Coronary artery (tissue), 2 donors: ENCODE data around the gene UGGT2.

Experiments
- DNase-seq: peaks from one replicate; pipeline ENCODE4 v3.0.0-alpha.2; 2017; ENCODE audit warnings: low spot score
- H3K27ac ChIP-seq, 2 donors: fragments of 200-600 bp; sonication (generic); one replicate each; pipeline ENCODE4 v1.5.1; 2016 to 2019
- H3K4me3 ChIP-seq: fragments of 200-600 bp; sonication (generic); 2 replicates; pipeline ENCODE4 v1.5.1; 2016; ENCODE audit warnings: mild to moderate bottlenecking, moderate library complexity
- TF ChIP-seq, protein P1 (sequence below): fragments of 200-600 bp; sonication (generic); IDR thresholded peaks from one replicate; pipeline ENCODE4 v1.5.1; 2019; ENCODE audit warnings: antibody characterized with exemption

UGGT2 gene

GRCh38 chr13:95968906-95969305 is 84.3 kb downstream of the UGGT2 start:
- no peak for DNase-seq
- TF ChIP-seq, protein P1, sequence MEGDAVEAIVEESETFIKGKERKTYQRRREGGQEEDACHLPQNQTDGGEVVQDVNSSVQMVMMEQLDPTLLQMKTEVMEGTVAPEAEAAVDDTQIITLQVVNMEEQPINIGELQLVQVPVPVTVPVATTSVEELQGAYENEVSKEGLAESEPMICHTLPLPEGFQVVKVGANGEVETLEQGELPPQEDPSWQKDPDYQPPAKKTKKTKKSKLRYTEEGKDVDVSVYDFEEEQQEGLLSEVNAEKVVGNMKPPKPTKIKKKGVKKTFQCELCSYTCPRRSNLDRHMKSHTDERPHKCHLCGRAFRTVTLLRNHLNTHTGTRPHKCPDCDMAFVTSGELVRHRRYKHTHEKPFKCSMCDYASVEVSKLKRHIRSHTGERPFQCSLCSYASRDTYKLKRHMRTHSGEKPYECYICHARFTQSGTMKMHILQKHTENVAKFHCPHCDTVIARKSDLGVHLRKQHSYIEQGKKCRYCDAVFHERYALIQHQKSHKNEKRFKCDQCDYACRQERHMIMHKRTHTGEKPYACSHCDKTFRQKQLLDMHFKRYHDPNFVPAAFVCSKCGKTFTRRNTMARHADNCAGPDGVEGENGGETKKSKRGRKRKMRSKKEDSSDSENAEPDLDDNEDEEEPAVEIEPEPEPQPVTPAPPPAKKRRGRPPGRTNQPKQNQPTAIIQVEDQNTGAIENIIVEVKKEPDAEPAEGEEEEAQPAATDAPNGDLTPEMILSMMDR: no peak
- H3K27ac ChIP-seq: no peak overlapping the region
- no peak overlapping the region for H3K4me3 ChIP-seq

GRCh38 chr13:95957331-95957730 is 95.9 kb downstream of the UGGT2 start:
- Histone ChIP-seq H3K27ac (no peak overlapping the region), H3K4me3 (no peak overlapping the region)
- DNase-seq: no peak
- TF ChIP-seq, protein P1: no peak

- no peak for DNase-seq
- Histone ChIP-seq H3K27ac (no peak overlapping the region), H3K4me3 (no peak overlapping the region)
- TF ChIP-seq, protein P1: no peak
Observed at GRCh38 chr13:95956589-95957148, 96.5 kb downstream of the UGGT2 start.

DNA sequence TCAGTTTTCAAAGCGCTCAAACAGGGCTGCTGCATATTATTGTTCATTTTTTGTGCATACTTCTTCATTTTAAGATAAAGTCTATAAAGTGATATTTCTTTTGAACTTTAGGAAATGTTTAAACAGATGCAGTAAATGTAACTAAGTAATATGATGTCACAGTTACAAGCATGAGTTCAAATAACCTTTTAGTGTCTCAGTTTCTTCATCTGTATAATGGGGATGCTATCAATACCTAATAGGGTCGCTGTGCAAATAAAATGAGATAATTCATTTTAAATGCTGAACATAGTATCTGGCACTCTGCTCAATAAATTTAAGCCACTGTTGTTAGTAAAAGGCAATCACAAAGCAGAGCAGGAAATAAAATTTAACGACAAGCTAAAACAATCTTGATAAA is 97.5 kb downstream of the UGGT2 start:
- DNase-seq: no peak
- Histone ChIP-seq H3K4me3 (no peak overlapping the region), H3K27ac (no peak overlapping the region)
- TF ChIP-seq, protein P1: no peak

DNA sequence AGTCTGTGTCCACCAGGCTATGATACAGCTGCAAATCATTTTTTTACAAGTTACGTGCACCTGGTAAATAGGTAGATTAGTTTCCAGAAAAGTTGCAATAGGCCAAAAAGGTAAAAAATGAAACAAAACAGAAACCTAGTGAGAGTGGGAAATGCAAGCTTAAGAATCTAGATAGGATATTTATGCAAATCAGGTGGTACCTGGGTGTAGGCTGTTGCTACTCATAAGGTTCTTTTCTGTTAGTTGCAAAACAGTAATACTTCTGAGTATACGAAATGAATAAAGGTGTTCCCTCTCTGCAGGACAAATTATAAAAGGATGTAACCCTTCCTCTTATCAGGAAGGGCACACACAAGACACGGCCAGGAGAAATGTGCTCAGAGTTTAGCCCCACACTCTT is 97.9 kb downstream of the UGGT2 start:
- no peak for DNase-seq
- Histone ChIP-seq H3K4me3 (no peak overlapping the region), H3K27ac (no peak overlapping the region)
- TF ChIP-seq, protein P1: no peak

DNA sequence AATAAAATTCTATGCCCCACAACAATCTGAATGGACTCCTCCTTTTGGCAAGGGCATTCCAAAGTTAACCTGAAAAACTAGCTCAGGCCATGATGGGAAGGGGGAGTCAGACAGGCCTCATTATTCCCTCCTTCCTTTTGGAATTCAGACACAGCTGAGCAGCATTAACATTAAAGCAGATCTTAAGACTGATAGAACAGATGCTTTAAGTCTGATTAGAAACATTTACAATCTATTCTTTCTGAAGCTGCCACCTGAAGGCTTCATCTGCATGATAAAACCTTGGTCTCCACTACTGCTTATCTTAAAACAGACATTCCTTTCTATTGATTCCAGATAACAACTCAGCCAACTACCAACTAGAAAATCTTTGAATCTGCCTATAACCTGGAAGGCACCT is 98.9 kb downstream of the UGGT2 start:
- TF ChIP-seq, protein P1: no peak
- DNase-seq: no peak
- Histone ChIP-seq H3K4me3 (no peak overlapping the region), H3K27ac (no peak overlapping the region)

DNA sequence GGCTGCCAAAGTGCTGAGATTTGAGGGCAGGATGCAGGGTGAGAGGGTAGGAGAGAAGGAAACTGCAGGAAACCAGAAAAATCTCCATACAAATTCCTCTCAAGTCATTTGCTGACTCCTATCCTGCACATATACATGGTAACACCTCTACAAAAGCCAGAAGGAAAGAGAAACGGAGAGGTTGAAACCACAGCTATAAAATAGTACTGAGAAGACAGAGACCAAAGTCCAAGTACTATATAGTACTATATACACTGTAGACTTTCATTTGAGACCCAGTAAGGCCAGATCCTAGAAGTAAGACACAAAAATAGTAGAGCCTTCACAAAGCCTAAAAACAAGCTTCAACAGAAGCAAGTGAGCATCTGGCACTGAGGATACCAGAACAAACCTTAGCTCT is 103.1 kb downstream of the UGGT2 start:
- TF ChIP-seq, protein P1: no peak
- no peak overlapping the region for H3K4me3 ChIP-seq
- no peak overlapping the region for H3K27ac ChIP-seq
- DNase-seq: no peak
